ENCODE measurements around the gene OMP. TPM values are rescaled to one million over a fixed set of nuclear protein-coding genes. Genes with fewer than 3 reads are reported as not detected.

The OMP gene
- total RNA-seq, 4 donors from 2014 or later = 1.1 TPM; not detected in 3

GRCh38 chr11:77146261-77147035 is 43.8 kb downstream of the OMP start:
- TF ChIP-seq, protein P1, sequence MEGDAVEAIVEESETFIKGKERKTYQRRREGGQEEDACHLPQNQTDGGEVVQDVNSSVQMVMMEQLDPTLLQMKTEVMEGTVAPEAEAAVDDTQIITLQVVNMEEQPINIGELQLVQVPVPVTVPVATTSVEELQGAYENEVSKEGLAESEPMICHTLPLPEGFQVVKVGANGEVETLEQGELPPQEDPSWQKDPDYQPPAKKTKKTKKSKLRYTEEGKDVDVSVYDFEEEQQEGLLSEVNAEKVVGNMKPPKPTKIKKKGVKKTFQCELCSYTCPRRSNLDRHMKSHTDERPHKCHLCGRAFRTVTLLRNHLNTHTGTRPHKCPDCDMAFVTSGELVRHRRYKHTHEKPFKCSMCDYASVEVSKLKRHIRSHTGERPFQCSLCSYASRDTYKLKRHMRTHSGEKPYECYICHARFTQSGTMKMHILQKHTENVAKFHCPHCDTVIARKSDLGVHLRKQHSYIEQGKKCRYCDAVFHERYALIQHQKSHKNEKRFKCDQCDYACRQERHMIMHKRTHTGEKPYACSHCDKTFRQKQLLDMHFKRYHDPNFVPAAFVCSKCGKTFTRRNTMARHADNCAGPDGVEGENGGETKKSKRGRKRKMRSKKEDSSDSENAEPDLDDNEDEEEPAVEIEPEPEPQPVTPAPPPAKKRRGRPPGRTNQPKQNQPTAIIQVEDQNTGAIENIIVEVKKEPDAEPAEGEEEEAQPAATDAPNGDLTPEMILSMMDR (IDR thresholded peaks at IDR 0.05) = no peak
- no peak for TF ChIP-seq POLR2A (IDR thresholded peaks at IDR 0.05)
- H3K27me3 ChIP-seq = peaks cover 0 to 24% (median 0%) of the 10 kb centered on the region in 4 donors
- no peak for DNase-seq
- no peaks in the 10 kb centered on the region for H3K9me3 ChIP-seq
- 84 to 87% methylated on average over 7 to 8 of the region's 10 CpGs for WGBS, 2 donors
- no peak overlapping the region for H3K4me3 ChIP-seq
- intact Hi-C loops (cut with DNase I) = no loop called here
- H3K4me1 ChIP-seq = peaks cover 0 to 17% (median 7%) of the 10 kb centered on the region in 3 donors
- no peak overlapping the region for H3K27ac ChIP-seq
- no peaks in the 10 kb centered on the region for H3K36me3 ChIP-seq

DNA sequence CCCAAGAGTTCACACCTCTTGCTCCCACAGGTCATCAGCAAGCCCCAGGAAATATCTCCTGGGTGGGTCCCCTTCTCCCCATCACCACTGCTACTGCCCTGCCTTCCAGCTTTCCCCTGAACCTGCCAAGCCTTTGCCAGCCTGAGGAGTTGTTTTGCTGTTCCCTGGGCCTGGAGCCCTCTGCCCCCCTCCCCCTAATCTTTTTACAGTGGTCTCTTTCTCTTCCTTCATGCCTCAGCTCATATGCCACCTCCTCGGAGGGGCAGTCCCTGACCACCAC is 44.3 kb downstream of the OMP start:
- H3K9me3 ChIP-seq = no peaks in the 10 kb centered on the region
- 75 to 90% methylated on average over 1 of the region's 1 CpG for WGBS, 2 donors

DNA sequence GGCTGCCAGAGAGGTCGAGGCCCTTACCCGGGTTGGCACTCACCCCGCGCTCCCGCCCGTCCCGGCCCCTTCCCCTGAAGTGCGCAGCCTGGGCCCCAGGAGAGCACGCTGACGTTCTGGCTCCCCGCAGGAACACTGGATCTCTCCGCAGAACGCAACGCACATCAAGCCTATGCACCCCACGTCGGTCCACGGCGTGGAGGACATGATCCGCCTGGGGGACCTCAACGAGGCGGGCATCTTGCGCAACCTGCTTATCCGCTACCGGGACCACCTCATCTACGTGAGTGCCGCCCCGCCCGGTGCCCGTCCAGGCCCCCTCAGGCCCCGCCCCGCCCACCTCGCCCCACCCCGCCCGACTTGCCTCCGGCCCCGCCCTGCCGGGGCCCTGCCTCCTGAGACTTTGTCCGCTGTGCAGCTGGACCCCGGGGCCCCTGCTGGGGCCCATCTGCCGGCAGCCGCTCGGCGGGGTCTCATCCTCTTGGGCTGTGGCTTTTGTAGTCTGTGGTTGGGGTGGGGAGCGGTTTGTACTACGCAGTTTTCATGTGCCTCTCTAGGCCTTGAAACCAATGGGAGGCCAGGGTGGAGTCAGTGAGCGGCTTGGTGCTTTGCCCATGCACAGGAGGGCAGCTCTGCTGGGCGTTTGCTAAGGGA is 45.2 kb downstream of the OMP start:
- Histone ChIP-seq H3K4me3 (peak overlapping the region in 3 of 4 donors; percentile 7 to 56 (median 22)), H3K9me3 (no peaks in the 10 kb centered on the region), H3K4me1 (peaks cover 0 to 18% (median 7%) of the 10 kb centered on the region in 3 donors), H3K27ac (no peak overlapping the region), H3K27me3 (peaks cover 0 to 24% (median 0%) of the 10 kb centered on the region in 4 donors), H3K36me3 (no peaks in the 10 kb centered on the region)
- intact Hi-C loops (cut with DNase I) = no loop called here
- TF ChIP-seq POLR2A (IDR thresholded peaks at IDR 0.05) = no peak
- TF ChIP-seq, protein P1 (IDR thresholded peaks at IDR 0.05) = no peak
- 16 to 43% methylated on average over 10 to 22 of the region's 47 CpGs for WGBS, 2 donors
- no peak for DNase-seq

More for the DNA sequence above, 44.3 kb downstream of the OMP start:
- intact Hi-C loops (cut with DNase I) = no loop called here
- TF ChIP-seq, protein P1 (IDR thresholded peaks at IDR 0.05) = no peak
- no peak for TF ChIP-seq POLR2A (IDR thresholded peaks at IDR 0.05)
- no peak for DNase-seq
- Histone ChIP-seq H3K27ac (no peak overlapping the region), H3K4me3 (no peak overlapping the region), H3K4me1 (peaks cover 0 to 22% (median 7%) of the 10 kb centered on the region in 3 donors), H3K27me3 (peaks cover 0 to 24% (median 0%) of the 10 kb centered on the region in 4 donors), H3K36me3 (no peaks in the 10 kb centered on the region)

- intact Hi-C loops (cut with DNase I) = no loop called here
- WGBS, 2 donors = 83 to 88% methylated on average over 3 to 4 of the region's 8 CpGs
- DNase-seq = no peak
- H3K27me3 ChIP-seq = peaks cover 0 to 24% (median 0%) of the 10 kb centered on the region in 4 donors
- no peaks in the 10 kb centered on the region for H3K36me3 ChIP-seq
- TF ChIP-seq, protein P1 (IDR thresholded peaks at IDR 0.05) = no peak
- no peak for TF ChIP-seq POLR2A (IDR thresholded peaks at IDR 0.05)
- peaks cover 0 to 20% (median 7%) of the 10 kb centered on the region in 3 donors for H3K4me1 ChIP-seq
- H3K27ac ChIP-seq = no peak overlapping the region
- no peaks in the 10 kb centered on the region for H3K9me3 ChIP-seq
- H3K4me3 ChIP-seq = no peak overlapping the region
These were observed 46.5 kb downstream of the OMP start for GRCh38 chr11:77148963-77149715.

All from esophagus squamous epithelium (tissue), 5 donors.